Measurements from ENCODE around the gene TSC1. TPM values are rescaled to one million over a fixed set of nuclear protein-coding genes. Genes with fewer than 3 reads are reported as not detected.

The TSC1 gene
- total RNA-seq, 2 experiments from 2014 or later = 28.7 to 66.2 TPM

- no TSS peak for BruUV-seq (replicated peaks)
- H3K4me1 ChIP-seq (ENCODE audit: insufficient read depth, low read length, poor library complexity, severe bottlenecking) = no peaks in the 10 kb centered on the region
- DNase-seq (ENCODE audit: low spot score) = no peak
- no peaks in the 10 kb centered on the region for H3K9me2 ChIP-seq (ENCODE audit: insufficient read depth, low read length)
- H3K4me3 ChIP-seq (ENCODE audit: low read depth, low read length, poor library complexity, severe bottlenecking) = no peak overlapping the region
- intact Hi-C loops (cut with micrococcal nuclease; ENCODE audit: unreplicated experiment) = no loop called here
- H2AFZ ChIP-seq (ENCODE audit: low read length) = no peak overlapping the region
- H3K79me2 ChIP-seq (ENCODE audit: insufficient read depth, low read depth, low read length) = no peaks in the 10 kb centered on the region
- CTCF ChIA-PET (ENCODE audit: unreplicated experiment) = no interaction called here
- H3K36me3 ChIP-seq (ENCODE audit: insufficient read depth, low read length) = no peaks in the 10 kb centered on the region
- TF ChIP-seq CTCF (conservative IDR thresholded peaks at IDR 0.05; ENCODE audit: low read length) (no peak), EZH2phosphoT487 (IDR thresholded peaks at IDR 0.05; ENCODE audit: borderline replicate concordance, low read depth, low read length) (no peak)
- no peak overlapping the region for H3K4me2 ChIP-seq (ENCODE audit: low read length)
- POLR2A ChIA-PET = interaction anchor here (0.5 kb wide), 1 partner anchor 250 kb away, joined by 5 read pairs; no protein-coding TSS in a partner anchor
- no peaks in the 10 kb centered on the region for H4K20me1 ChIP-seq (ENCODE audit: insufficient read depth, low read length)
- no peaks in the 10 kb centered on the region for H3K9me3 ChIP-seq (ENCODE audit: low read length)
- H3K27ac ChIP-seq (ENCODE audit: low read depth, low read length, poor library complexity, severe bottlenecking) = no peak overlapping the region
These were observed 57.0 kb downstream of the TSC1 start for GRCh38 chr9:132887181-132888120.

- H2AFZ ChIP-seq (ENCODE audit: low read length) = no peak overlapping the region
- no peak for DNase-seq (ENCODE audit: low spot score)
- H3K4me3 ChIP-seq (ENCODE audit: low read depth, low read length, poor library complexity, severe bottlenecking) = no peak overlapping the region
- H3K9me2 ChIP-seq (ENCODE audit: insufficient read depth, low read length) = no peaks in the 10 kb centered on the region
- H3K79me2 ChIP-seq (ENCODE audit: insufficient read depth, low read depth, low read length) = no peaks in the 10 kb centered on the region
- H3K9me3 ChIP-seq (ENCODE audit: low read length) = no peaks in the 10 kb centered on the region
- no peaks in the 10 kb centered on the region for H4K20me1 ChIP-seq (ENCODE audit: insufficient read depth, low read length)
- H3K4me1 ChIP-seq (ENCODE audit: insufficient read depth, low read length, poor library complexity, severe bottlenecking) = no peaks in the 10 kb centered on the region
- no peak overlapping the region for H3K4me2 ChIP-seq (ENCODE audit: low read length)
- no peak overlapping the region for H3K27ac ChIP-seq (ENCODE audit: low read depth, low read length, poor library complexity, severe bottlenecking)
- H3K36me3 ChIP-seq (ENCODE audit: insufficient read depth, low read length) = no peaks in the 10 kb centered on the region
- no peak for TF ChIP-seq EZH2phosphoT487 (IDR thresholded peaks at IDR 0.05; ENCODE audit: borderline replicate concordance, low read depth, low read length)
- no peak for TF ChIP-seq CTCF (conservative IDR thresholded peaks at IDR 0.05; ENCODE audit: low read length)
- ChIA-PET POLR2A (no interaction called here), CTCF (ENCODE audit: unreplicated experiment) (no interaction called here)
- no TSS peak for BruUV-seq (replicated peaks)
- intact Hi-C loops (cut with micrococcal nuclease; ENCODE audit: unreplicated experiment) = no loop called here
These were observed 58.1 kb downstream of the TSC1 start for GRCh38 chr9:132886334-132886725.

DNA sequence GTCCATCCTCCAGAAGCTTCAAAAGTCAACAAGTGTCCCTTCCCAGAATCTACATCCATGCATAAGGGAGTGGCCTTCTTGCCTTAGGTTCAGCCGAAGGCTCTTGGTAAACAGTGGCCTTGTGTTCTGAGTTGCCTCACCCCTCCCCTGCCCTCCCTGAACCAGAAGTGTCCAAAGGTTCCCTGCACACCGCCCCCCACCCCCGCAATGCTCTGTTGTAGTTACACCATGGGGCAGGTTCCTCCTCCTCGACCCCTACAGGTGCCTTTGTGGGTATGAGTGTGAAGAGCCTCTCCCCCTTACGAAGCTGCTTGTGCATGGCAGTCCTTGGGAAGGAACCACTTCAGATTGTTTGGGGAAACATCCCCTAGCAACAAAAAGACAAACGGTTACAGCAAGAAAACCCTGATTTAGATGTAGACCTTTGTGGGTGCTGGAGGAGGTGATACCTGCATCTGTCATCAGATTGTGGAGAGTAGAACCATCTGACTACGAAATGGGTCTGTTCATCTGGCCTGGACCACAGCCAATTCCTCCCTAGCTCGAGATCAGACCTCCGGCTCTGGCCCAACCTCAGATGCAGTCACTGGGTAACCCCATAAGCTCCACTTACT, 58.6 kb downstream of the TSC1 start:
- no peaks in the 10 kb centered on the region for H4K20me1 ChIP-seq (ENCODE audit: insufficient read depth, low read length)
- no peak overlapping the region for H3K4me2 ChIP-seq (ENCODE audit: low read length)
- intact Hi-C loops (cut with micrococcal nuclease; ENCODE audit: unreplicated experiment) = no loop called here
- ChIA-PET CTCF (ENCODE audit: unreplicated experiment) (no interaction called here), POLR2A (no interaction called here)
- no peak overlapping the region for H2AFZ ChIP-seq (ENCODE audit: low read length)
- no peak overlapping the region for H3K27ac ChIP-seq (ENCODE audit: low read depth, low read length, poor library complexity, severe bottlenecking)
- DNase-seq (ENCODE audit: low spot score) = no peak
- H3K4me3 ChIP-seq (ENCODE audit: low read depth, low read length, poor library complexity, severe bottlenecking) = no peak overlapping the region
- no TSS peak for BruUV-seq (replicated peaks)
- H3K79me2 ChIP-seq (ENCODE audit: insufficient read depth, low read depth, low read length) = no peaks in the 10 kb centered on the region
- H3K9me2 ChIP-seq (ENCODE audit: insufficient read depth, low read length) = no peaks in the 10 kb centered on the region
- H3K9me3 ChIP-seq (ENCODE audit: low read length) = no peaks in the 10 kb centered on the region
- no peak for TF ChIP-seq EZH2phosphoT487 (IDR thresholded peaks at IDR 0.05; ENCODE audit: borderline replicate concordance, low read depth, low read length)
- no peak for TF ChIP-seq CTCF (conservative IDR thresholded peaks at IDR 0.05; ENCODE audit: low read length)
- no peaks in the 10 kb centered on the region for H3K36me3 ChIP-seq (ENCODE audit: insufficient read depth, low read length)
- H3K4me1 ChIP-seq (ENCODE audit: insufficient read depth, low read length, poor library complexity, severe bottlenecking) = no peaks in the 10 kb centered on the region

Measured in OCI-LY7 (cell line).